ENCODE results near the gene SIPA1L3.
"Not testable (repeated sequence)": the region's sequence is repeated elsewhere in the genome, so short reads cannot be mapped to it uniquely, and the experiment has no call there.

The SIPA1L3 gene

GRCh38 chr19:37909661-37910199 is 2.7 kb downstream of the SIPA1L3 start:
- DNase-seq, result no peak

GRCh38 chr19:37914908-37915307 is 7.9 kb downstream of the SIPA1L3 start:
- no peak for DNase-seq

- no peak for DNase-seq
Measured at GRCh38 chr19:37920591-37921450, 13.8 kb downstream of the SIPA1L3 start.

- not testable (repeated sequence) for DNase-seq
Measured at GRCh38 chr19:37924573-37924972, 17.6 kb downstream of the SIPA1L3 start.

GRCh38 chr19:37925212-37925611 is 18.2 kb downstream of the SIPA1L3 start:
- no peak for DNase-seq

GRCh38 chr19:37926255-37926654 is 19.2 kb downstream of the SIPA1L3 start:
- DNase-seq, result no peak

GRCh38 chr19:37926711-37927110 is 19.7 kb downstream of the SIPA1L3 start:
- no peak for DNase-seq

GRCh38 chr19:37928527-37929286 is 21.7 kb downstream of the SIPA1L3 start:
- DNase-seq, result no peak

- no peak for DNase-seq
Measured at GRCh38 chr19:37929355-37929923, 22.4 kb downstream of the SIPA1L3 start.

- DNase-seq, result no peak
Measured at GRCh38 chr19:37930416-37930815, 23.4 kb downstream of the SIPA1L3 start.

GRCh38 chr19:37931881-37932655 is 25.1 kb downstream of the SIPA1L3 start:
- no peak for DNase-seq

- DNase-seq, result no peak
Measured at GRCh38 chr19:37932985-37933936, 26.3 kb downstream of the SIPA1L3 start.

GRCh38 chr19:37933937-37934358 is 26.9 kb downstream of the SIPA1L3 start:
- no peak for DNase-seq

- no peak for DNase-seq
Measured at GRCh38 chr19:37935341-37935740, 28.3 kb downstream of the SIPA1L3 start.

- DNase-seq, result no peak
Measured at GRCh38 chr19:37936166-37936565, 29.2 kb downstream of the SIPA1L3 start.

GRCh38 chr19:37936886-37937285 is 29.9 kb downstream of the SIPA1L3 start:
- no peak for DNase-seq

GRCh38 chr19:37938353-37938752 is 31.3 kb downstream of the SIPA1L3 start:
- no peak for DNase-seq

GRCh38 chr19:37941782-37942515 is 34.9 kb downstream of the SIPA1L3 start:
- DNase-seq, result no peak

GRCh38 chr19:37942516-37942902 is 35.5 kb downstream of the SIPA1L3 start:
- DNase-seq, result no peak

- no peak for DNase-seq
Measured at GRCh38 chr19:37943480-37943879, 36.5 kb downstream of the SIPA1L3 start.

GRCh38 chr19:37946132-37946531 is 39.1 kb downstream of the SIPA1L3 start:
- no peak for DNase-seq
